ENCODE measurements around the gene LDLRAP1. TPM values are rescaled to one million over a fixed set of nuclear protein-coding genes. Genes with fewer than 3 reads are reported as not detected.

LDLRAP1 gene
- polyA plus RNA-seq, 1 experiment, result 12.4 TPM

- no peak for DNase-seq (ENCODE audit: low read depth, low spot score)
- Histone ChIP-seq H3K4me3 (ENCODE audit: low read depth, low read length) (peak overlapping the region; percentile 62), H3K27ac (ENCODE audit: low read depth, low read length) (no peak overlapping the region), H3K27me3 (ENCODE audit: control insufficient read depth, insufficient read depth, low read length) (peaks cover 38% of the 10 kb centered on the region), H3K9me3 (ENCODE audit: control insufficient read depth, insufficient read depth, low read length) (no peaks in the 10 kb centered on the region; the same call in 1 of the 2 replicates)
- POLR2A ChIA-PET, result interaction anchor here (0.7 kb wide), 1 partner anchor 18 kb away, joined by 3 read pairs; no protein-coding TSS in a partner anchor
- CTCF ChIA-PET, result interaction anchor here (0.6 to 1.6 kb wide), 2 partner anchors 180 to 195 kb away, joined by 3 read pairs; no protein-coding TSS in a partner anchor
- TF ChIP-seq CTCF (IDR thresholded peaks at IDR 0.05; ENCODE audit: low read depth, low read length), result no peak
Observed at GRCh38 chr1:25615563-25616094, 72.2 kb downstream of the LDLRAP1 start.

GRCh38 chr1:25616095-25616986 lies 72.9 kb downstream of the LDLRAP1 start, which contains the start of gene MAN1C1:
TSS of gene MAN1C1 (plus strand) at chr1:25616791. CDS start at chr1:25617798, 1,007 bp downstream.
- ChIA-PET POLR2A (interaction anchor here (0.7 kb wide), 1 partner anchor 19 kb away, joined by 3 read pairs; no protein-coding TSS in a partner anchor), CTCF (interaction anchor here (0.6 to 1.6 kb wide), 4 partner anchors 179 to 194 kb away, joined by 3 read pairs; no protein-coding TSS in a partner anchor)
- peak; percentile 46 for DNase-seq (ENCODE audit: low read depth, low spot score)
- Histone ChIP-seq H3K9me3 (ENCODE audit: control insufficient read depth, insufficient read depth, low read length) (no peaks in the 10 kb centered on the region; the same call in 1 of the 2 replicates), H3K4me3 (ENCODE audit: low read depth, low read length) (peak within 1 kb of the TSS; percentile 62), H3K27ac (ENCODE audit: low read depth, low read length) (no peak within 1 kb of the TSS), H3K27me3 (ENCODE audit: control insufficient read depth, insufficient read depth, low read length) (peaks cover 36% of the 10 kb centered on the region)
- peak; percentile 53 for TF ChIP-seq CTCF (IDR thresholded peaks at IDR 0.05; ENCODE audit: low read depth, low read length)

GRCh38 chr1:25616987-25617624 lies 73.7 kb downstream of the LDLRAP1 start:
- Histone ChIP-seq H3K4me3 (ENCODE audit: low read depth, low read length) (peak overlapping the region; percentile 62), H3K27me3 (ENCODE audit: control insufficient read depth, insufficient read depth, low read length) (peaks cover 31% of the 10 kb centered on the region), H3K9me3 (ENCODE audit: control insufficient read depth, insufficient read depth, low read length) (no peaks in the 10 kb centered on the region; the same call in 1 of the 2 replicates), H3K27ac (ENCODE audit: low read depth, low read length) (no peak overlapping the region)
- ChIA-PET POLR2A (no interaction called here), CTCF (interaction anchor here (0.6 to 0.7 kb wide), 2 partner anchors 179 to 193 kb away, joined by 3 read pairs; no protein-coding TSS in a partner anchor)
- TF ChIP-seq CTCF (IDR thresholded peaks at IDR 0.05; ENCODE audit: low read depth, low read length), result no peak
- no peak for DNase-seq (ENCODE audit: low read depth, low spot score)

GRCh38 chr1:25617625-25618432 lies 74.4 kb downstream of the LDLRAP1 start:
- ChIA-PET POLR2A (no interaction called here), CTCF (interaction anchor here (0.8 to 2.1 kb wide), 8 partner anchors 10 to 183 kb away, joined by 3 to 10 read pairs (median 4); no protein-coding TSS in a partner anchor)
- H3K27ac ChIP-seq (ENCODE audit: low read depth, low read length), result no peak overlapping the region

More at GRCh38 chr1:25617625-25618432, 74.4 kb downstream of the LDLRAP1 start:
- Histone ChIP-seq H3K4me3 (ENCODE audit: low read depth, low read length) (peak overlapping the region; percentile 58), H3K9me3 (ENCODE audit: control insufficient read depth, insufficient read depth, low read length) (no peaks in the 10 kb centered on the region; the same call in 1 of the 2 replicates), H3K27me3 (ENCODE audit: control insufficient read depth, insufficient read depth, low read length) (peaks cover 30% of the 10 kb centered on the region)
- TF ChIP-seq CTCF (IDR thresholded peaks at IDR 0.05; ENCODE audit: low read depth, low read length), result no peak
- DNase-seq (ENCODE audit: low read depth, low spot score), result no peak

Measured in AG04450 (cell line).